ENCODE data around the gene SET. TPM values are rescaled to one million over a fixed set of nuclear protein-coding genes. Genes with fewer than 3 reads are reported as not detected.

SET gene
- total RNA-seq, 1 donor from 2014 or later = 197 TPM

Other genes with a start within 250 kb of the SET start
- 20.3 TPM for gene ODF2, start 233.2 kb upstream of the SET start, total RNA-seq
- 24.5 TPM for gene GLE1, start 184.5 kb upstream of the SET start, total RNA-seq
- gene SPTAN1, start 136.6 kb upstream of the SET start, total RNA-seq = 305 TPM
- gene DYNC2I2, start 32.4 kb upstream of the SET start, total RNA-seq = 37.3 TPM
- gene PKN3, start 13.3 kb downstream of the SET start, total RNA-seq = 11.1 TPM
- gene ZDHHC12, start 34.9 kb downstream of the SET start, total RNA-seq = 29.4 TPM
- gene ZER1, start 82.7 kb downstream of the SET start, total RNA-seq = 45.5 TPM
- 25.6 TPM for gene TBC1D13, start 98.0 kb downstream of the SET start, total RNA-seq
- 21.5 TPM for gene ENDOG, start 129.3 kb downstream of the SET start, total RNA-seq
- 32.1 TPM for gene SPOUT1, start 140.6 kb downstream of the SET start, total RNA-seq
- 7.1 TPM for gene KYAT1, start 192.7 kb downstream of the SET start, total RNA-seq
- 45.5 TPM for gene LRRC8A, start 192.9 kb downstream of the SET start, total RNA-seq
- 39.8 TPM for gene PHYHD1, start 231.8 kb downstream of the SET start, total RNA-seq

Data from lower lobe of right lung (tissue), 1 donor.